ENCODE results near the gene TMEM138. TPM values are rescaled to one million over a fixed set of nuclear protein-coding genes. Genes with fewer than 3 reads are reported as not detected.
A peak's percentile ranks its signal among the peaks of the same experiment; 100 is the strongest.

TMEM138 gene
- total and polyA plus RNA-seq, 2 of the 13 experiments (the other 11 are each of a cell fraction or from before 2014, with no cell fraction given) = 43.5 to 61.0 TPM

- Histone ChIP-seq H3K4me2 (ENCODE audit: low read depth, low read length) (peak overlapping the region; percentile 95), H3K27ac (ENCODE audit: extremely low read length, insufficient read depth, low read length) (peak overlapping the region; percentile 84), H3K9ac (ENCODE audit: insufficient read depth, low read depth, low read length) (peak overlapping the region; percentile 94), H3K36me3 (replicated peaks in 1 of 2; ENCODE audit: control insufficient read depth in 1 of 2, insufficient read depth in 2 of 2, low read length in 2 of 2) (peaks cover 3 to 12% of the 10 kb centered on the region in 2 experiments), H3K4me3 (replicated peaks in 1 of 3; ENCODE audit: insufficient read depth in 1 of 3, low read depth in 2 of 3, low read length in 3 of 3) (peak overlapping the region; percentile 65 to 95 (median 90)), H2AFZ (ENCODE audit: low read length) (no peak overlapping the region), H3K79me2 (ENCODE audit: insufficient read depth, low read length) (no peaks in the 10 kb centered on the region), H4K20me1 (ENCODE audit: insufficient read depth, low read length) (no peaks in the 10 kb centered on the region), H3K4me1 (ENCODE audit: insufficient read depth, low read length) (peaks cover 21% of the 10 kb centered on the region), H3K9me3 (ENCODE audit: low read length) (peaks cover 4% of the 10 kb centered on the region), H3K27me3 (ENCODE audit: control insufficient read depth in 1 of 2, insufficient read depth in 2 of 2, low read length in 2 of 2) (no peaks in the 10 kb centered on the region)
- ChIA-PET POLR2A (interaction anchor here (1.0 to 3.8 kb wide), 15 partner anchors 9 to 99 kb away, joined by 4 to 78 read pairs (median 7); partner anchors contain the start of genes CPSF7, CYB561A3, DDB1 and SDHAF2), CTCF (ENCODE audit: low intra/inter-chr PET ratio, low total read pairs) (interaction anchor here (1.4 kb wide), 1 partner anchor 57 kb away, joined by 5 read pairs; no protein-coding TSS in a partner anchor)
- intact Hi-C loops (cut with micrococcal nuclease; ENCODE audit: unreplicated experiment) (loop anchor here (2.0 kb wide), 1 partner anchor 56 kb away; no protein-coding TSS in a partner anchor), in situ Hi-C loops (cut with HindIII; ENCODE audit: extremely low pct_ligation_motif_present, low pct_unique_long_range_greater_than_20kb) (no loop called here)
- FAIRE-seq (no peak), ATAC-seq (peak; percentile 56), DNase-seq (ENCODE audit: low spot score) (no peak)
- 4% methylated on average over 15 of the region's 15 CpGs for WGBS (ENCODE audit: low lambda C conversion rate)
- BruUV-seq (replicated peaks) = TSS peak; percentile 71
- no peak for TF ChIP-seq ZNF567 (CRISPR knock-in tag; IDR thresholded peaks at IDR 0.05; ENCODE audit: borderline replicate concordance)
- TF ChIP-seq SMAD3 (CRISPR knock-in tag; IDR thresholded peaks at IDR 0.05) = no peak
- peak; percentile 57 for TF ChIP-seq CTCF (CRISPR knock-in tag; IDR thresholded peaks at IDR 0.05)
- TF ChIP-seq ZNF33B (CRISPR knock-in tag; IDR thresholded peaks at IDR 0.05) = no peak
- no peak for TF ChIP-seq ARID2 (CRISPR knock-in tag; IDR thresholded peaks at IDR 0.05; ENCODE audit: borderline replicate concordance)
- TF ChIP-seq GPBP1L1 (CRISPR knock-in tag; IDR thresholded peaks at IDR 0.05) = no peak
- TF ChIP-seq YEATS2 (CRISPR knock-in tag; IDR thresholded peaks at IDR 0.05; ENCODE audit: borderline replicate concordance) = no peak
- TF ChIP-seq ZNF263 (CRISPR knock-in tag; IDR thresholded peaks at IDR 0.05) = peak; percentile 63; the same call in 1 of the 2 replicates
- no peak for TF ChIP-seq FOXK2 (IDR thresholded peaks at IDR 0.05)
- TF ChIP-seq STAG1 (CRISPR knock-in tag; IDR thresholded peaks at IDR 0.05) = peak; percentile 60
- no peak for TF ChIP-seq JUND (CRISPR knock-in tag; IDR thresholded peaks at IDR 0.05)
- TF ChIP-seq GZF1 (CRISPR knock-in tag; IDR thresholded peaks at IDR 0.05) = no peak
- no peak for TF ChIP-seq ZNF143 (CRISPR knock-in tag; IDR thresholded peaks at IDR 0.05)
- TF ChIP-seq YEATS4 (CRISPR knock-in tag; IDR thresholded peaks at IDR 0.05; ENCODE audit: borderline replicate concordance) = no peak
- TF ChIP-seq TOE1 (CRISPR knock-in tag; IDR thresholded peaks at IDR 0.05) = no peak
- no peak for TF ChIP-seq ATF2 (CRISPR knock-in tag; IDR thresholded peaks at IDR 0.05)
These were observed 30.9 kb downstream of the TMEM138 start for GRCh38 chr11:61392981-61393595.
